NCI-H1048 (cell line): ENCODE data around the gene DOCK10.

ENCODE experiments used
- DNase-seq: peaks from one replicate; lab custom pipeline; 2025; lab: John Stamatoyannopoulos, UW

DOCK10 gene

DNA sequence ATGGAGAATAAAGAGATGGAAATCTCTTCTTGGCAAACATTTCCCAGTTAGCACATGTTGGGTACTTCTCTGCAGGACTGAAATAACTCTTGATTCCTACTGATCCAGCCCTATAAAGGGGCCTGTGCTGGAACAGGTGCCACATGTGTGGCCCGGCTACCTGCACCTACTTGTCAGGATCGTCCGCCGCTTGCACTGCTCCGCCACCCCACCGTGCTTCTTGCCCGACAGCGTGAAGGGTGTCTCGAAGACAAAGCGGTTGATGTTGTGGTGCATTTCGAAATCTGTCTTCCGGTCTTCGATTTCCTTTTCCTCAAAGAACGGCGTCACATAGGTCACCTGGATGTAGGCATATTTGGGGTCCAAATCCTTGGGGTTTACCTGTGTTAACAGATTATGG is 267.5 kb downstream of the DOCK10 start:
- DNase-seq = no peak

GRCh38 chr2:224772494-224772893 is 269.8 kb downstream of the DOCK10 start:
- DNase-seq = no peak

- no peak for DNase-seq
Observed at GRCh38 chr2:224769489-224769888, 272.8 kb downstream of the DOCK10 start.

GRCh38 chr2:224764565-224765236 is 277.6 kb downstream of the DOCK10 start:
- no peak for DNase-seq

GRCh38 chr2:224757934-224758548 is 284.2 kb downstream of the DOCK10 start:
- no peak for DNase-seq

DNA sequence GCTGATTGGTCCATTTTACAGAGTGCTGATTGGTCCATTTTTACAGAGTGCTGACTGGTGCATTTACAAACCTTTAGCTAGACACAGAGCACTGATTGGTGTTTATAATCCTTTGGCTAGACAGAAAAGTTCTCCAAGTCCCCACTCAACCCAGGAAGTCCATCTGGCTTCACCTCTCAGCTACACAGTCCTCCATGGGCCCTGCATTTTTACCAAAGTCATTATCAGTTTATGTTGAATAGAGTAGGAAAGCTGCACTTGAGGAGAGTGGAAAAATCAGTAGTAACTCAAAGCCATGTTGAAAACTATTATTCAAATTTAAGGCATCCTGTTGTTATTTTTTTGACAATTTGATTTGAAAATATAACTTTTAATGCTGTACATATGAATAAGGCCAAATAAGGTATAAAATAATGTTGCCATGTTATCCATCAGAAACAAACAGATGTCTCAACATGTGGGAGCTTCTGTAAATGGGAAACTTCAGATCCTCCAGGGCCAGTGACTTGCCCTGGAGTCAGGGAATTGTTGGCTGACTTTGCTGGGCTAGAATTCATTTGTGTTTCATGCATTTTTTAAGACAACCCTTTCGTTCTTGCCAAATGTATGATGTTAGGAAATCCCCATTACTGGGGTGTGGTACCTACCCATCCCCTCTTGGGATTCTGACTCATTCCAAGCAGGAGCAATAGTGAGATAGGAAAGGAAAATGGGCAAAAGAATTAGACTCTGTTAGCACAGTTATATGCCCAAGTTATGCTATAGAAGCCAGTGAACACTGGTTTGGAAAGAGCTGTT is 288.3 kb downstream of the DOCK10 start:
- no peak for DNase-seq

- DNase-seq = no peak
Observed at GRCh38 chr2:224751996-224752698, 290.1 kb downstream of the DOCK10 start.

DNA sequence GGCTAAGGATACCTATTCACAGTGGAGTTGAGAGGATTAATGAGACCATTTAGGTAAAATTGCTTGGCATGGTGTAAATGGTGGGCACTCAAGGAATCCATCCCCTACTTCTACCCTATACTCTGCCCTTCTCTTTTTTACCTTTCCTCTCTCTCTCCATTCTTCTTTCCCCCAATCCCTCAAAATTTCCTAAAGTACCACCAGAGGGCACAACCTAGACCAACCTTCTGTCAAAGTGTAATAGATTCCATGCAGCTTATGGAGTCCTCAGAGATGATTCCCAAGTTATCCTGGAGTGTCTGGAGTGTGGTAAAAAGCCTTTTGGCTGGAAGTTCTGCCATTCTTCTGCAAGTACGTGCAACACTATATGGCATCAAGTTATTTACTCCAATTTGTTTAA is 293.1 kb downstream of the DOCK10 start:
- DNase-seq = no peak

DNA sequence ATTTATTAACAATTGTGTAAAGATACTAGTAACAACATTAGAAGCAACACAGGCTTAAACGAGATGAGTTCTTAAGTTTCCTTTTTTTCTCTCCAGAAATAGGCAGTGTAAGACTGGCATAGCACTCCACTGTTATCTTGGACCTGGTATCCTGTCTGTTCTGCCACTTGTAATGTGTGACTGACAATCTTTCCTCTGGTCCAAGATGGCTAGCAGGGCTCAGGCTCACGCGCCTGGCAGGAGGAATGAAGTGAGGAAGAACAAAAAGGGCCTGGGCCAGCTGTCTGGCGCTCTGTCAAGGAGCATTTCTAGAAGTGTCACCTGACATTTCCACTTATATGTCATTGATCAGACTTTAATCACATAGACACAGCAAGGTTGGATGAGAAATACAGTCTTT is 294.5 kb downstream of the DOCK10 start:
- no peak for DNase-seq

- DNase-seq = no peak
Observed at GRCh38 chr2:224736227-224736626, 306.0 kb downstream of the DOCK10 start.

GRCh38 chr2:224734949-224735348 is 307.3 kb downstream of the DOCK10 start:
- DNase-seq = no peak

- DNase-seq = no peak
Observed at GRCh38 chr2:224731665-224732064, 310.6 kb downstream of the DOCK10 start.

DNA sequence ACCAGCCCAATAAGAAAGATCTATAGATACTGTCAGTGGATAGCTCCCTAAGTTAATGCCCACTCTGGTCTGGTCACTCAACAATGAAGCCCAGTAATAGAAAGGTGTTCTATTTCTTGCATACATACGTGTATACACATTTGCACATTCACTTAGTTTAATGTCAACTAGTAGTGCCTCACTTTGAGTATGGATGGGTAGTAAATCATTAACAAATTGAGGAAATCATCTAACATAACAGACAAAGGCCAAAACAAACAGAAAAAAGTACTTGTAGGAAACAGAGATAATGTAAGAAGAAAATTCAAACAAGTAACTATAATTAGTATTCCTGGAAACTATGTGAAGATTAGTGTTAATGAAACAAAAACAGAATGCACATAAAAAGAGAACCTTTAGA is 312.8 kb downstream of the DOCK10 start:
- no peak for DNase-seq

DNA sequence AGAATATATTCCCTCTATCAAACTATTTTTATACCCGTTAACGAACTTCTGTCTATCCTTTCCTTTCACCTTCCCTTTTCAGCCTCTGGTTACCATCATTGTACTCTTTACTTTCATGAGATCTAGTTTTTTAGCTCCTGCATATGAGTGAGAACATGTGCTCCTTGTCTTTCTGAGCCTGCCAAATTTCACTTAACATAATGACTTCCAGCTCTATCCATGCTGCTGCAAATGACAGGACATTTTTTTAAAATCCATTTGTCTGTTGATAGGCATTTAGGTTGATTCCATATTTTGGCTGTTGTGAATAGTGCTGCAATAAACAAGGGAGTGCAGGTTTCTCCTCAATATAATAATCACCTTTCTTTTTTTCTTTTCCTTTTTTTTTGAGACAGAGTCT is 317.9 kb downstream of the DOCK10 start:
- no peak for DNase-seq

GRCh38 chr2:224723586-224724217 is 318.6 kb downstream of the DOCK10 start:
- no peak for DNase-seq

DNA sequence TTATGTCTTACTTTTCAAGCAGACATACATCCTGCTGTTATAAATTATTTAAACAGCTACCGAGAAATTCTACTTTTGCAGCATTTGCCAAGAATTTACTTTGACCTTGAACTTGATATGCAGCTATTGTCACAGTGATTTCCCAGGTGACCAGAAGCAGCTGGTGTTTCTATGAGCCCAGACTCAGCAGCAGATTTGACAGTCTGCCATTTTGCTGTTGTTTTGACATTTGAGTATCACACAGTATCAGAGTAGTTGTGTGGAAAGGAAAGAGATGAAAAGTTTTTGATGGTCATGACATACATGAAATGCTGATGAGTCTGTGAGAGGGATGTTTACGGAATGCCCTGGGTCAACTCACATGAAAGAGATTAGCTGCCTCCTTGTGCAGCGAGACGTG is 319.5 kb downstream of the DOCK10 start:
- DNase-seq = no peak

- no peak for DNase-seq
Observed at GRCh38 chr2:224722250-224722649, 320.0 kb downstream of the DOCK10 start.

- DNase-seq = no peak
Observed at GRCh38 chr2:224716921-224717320, 325.3 kb downstream of the DOCK10 start.

DNA sequence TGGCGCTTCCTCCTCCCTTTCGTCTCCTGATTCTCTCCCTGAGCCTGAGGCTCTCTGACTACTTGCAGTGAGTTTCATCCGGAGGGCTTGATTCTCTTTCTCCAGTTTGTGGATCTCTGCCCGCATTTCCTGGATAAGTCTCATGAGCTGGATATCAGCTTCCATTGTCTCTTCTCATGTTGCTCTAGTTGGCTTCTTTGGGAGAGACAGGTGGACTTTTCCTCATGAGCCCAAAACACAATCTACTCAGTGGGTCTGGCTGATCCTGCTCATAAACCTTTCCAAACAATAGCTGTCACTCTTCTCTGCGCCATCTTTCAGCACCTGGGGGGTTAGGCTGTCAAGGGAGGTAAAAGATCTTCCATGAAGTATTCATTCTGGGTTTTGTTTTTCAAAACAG is 326.1 kb downstream of the DOCK10 start, which contains the start of gene CCDC195:
Gene CCDC195, minus strand, starts transcription at position 165 of the 400 bp plus-strand sequence. Its CDS starts 0 bp downstream, at position 165.
- DNase-seq = no peak
